ENCODE results near the gene KSR1. TPM values are rescaled to one million over a fixed set of nuclear protein-coding genes. Genes with fewer than 3 reads are reported as not detected.
"Not testable (repeated sequence)": the region's sequence is repeated elsewhere in the genome, so short reads cannot be mapped to it uniquely, and the experiment has no call there.

Gene KSR1
- polyA plus RNA-seq, 1 donor from 2014 or later, result 9.2 TPM

DNA sequence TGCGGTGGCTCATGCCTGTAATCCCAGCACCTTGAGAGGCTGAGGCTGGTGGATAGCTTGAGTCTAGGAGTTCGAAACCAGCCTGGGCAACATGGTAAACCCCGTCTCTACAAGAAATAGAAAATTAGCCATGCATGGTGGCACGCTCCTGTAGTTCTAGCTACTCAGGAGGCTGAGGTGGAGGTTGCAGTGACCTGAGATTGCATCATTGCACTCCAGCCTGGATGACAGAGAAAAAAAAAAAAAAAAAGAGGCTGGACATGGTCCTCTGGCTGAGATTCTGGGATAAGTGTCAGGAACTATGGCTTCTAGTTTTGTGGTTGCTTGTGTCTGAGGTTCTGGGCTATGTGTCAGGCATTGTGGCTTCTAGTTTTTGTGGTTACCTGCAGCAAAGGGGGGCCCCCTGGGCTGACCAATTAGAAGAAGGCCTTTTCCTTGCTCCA is 7.0 kb downstream of the KSR1 start:
- Histone ChIP-seq H3K79me2 (replicated peaks; ENCODE audit: insufficient read depth, low read length) (peaks cover 26% of the 10 kb centered on the region), H3K9ac (ENCODE audit: low read length) (no peak overlapping the region), H3F3A (ENCODE audit: insufficient read depth, low read length, poor library complexity, severe bottlenecking) (no peaks in the 10 kb centered on the region), H3K9me3 (ENCODE audit: low read length) (no peaks in the 10 kb centered on the region), H3K4me2 (ENCODE audit: low read length) (no peak overlapping the region), H3K27me3 (ENCODE audit: insufficient read depth, low read depth, low read length) (no peaks in the 10 kb centered on the region), H3K4me3 (ENCODE audit: low read length) (no peak overlapping the region), H4K20me1 (ENCODE audit: insufficient read depth) (no peaks in the 10 kb centered on the region), H3K9me2 (ENCODE audit: insufficient read depth, low read length) (no peaks in the 10 kb centered on the region), H3K36me3 (ENCODE audit: insufficient read depth, low read length) (no peaks in the 10 kb centered on the region), H2AFZ (ENCODE audit: low read depth, low read length) (no peak overlapping the region), H3K27ac (ENCODE audit: low read length) (no peak overlapping the region)
- TF ChIP-seq EP300 (conservative IDR thresholded peaks at IDR 0.05; ENCODE audit: poor library complexity, severe bottlenecking), result no peak
- TF ChIP-seq POLR2AphosphoS5 (IDR thresholded peaks at IDR 0.05), result no peak
- TF ChIP-seq MXI1 (conservative IDR thresholded peaks at IDR 0.05; ENCODE audit: poor library complexity, severe bottlenecking), result no peak
- TF ChIP-seq EZH2 (IDR thresholded peaks at IDR 0.05; ENCODE audit: borderline replicate concordance, insufficient read depth, low read length, poor library complexity, severe bottlenecking), result no peak
- TF ChIP-seq, protein P1, sequence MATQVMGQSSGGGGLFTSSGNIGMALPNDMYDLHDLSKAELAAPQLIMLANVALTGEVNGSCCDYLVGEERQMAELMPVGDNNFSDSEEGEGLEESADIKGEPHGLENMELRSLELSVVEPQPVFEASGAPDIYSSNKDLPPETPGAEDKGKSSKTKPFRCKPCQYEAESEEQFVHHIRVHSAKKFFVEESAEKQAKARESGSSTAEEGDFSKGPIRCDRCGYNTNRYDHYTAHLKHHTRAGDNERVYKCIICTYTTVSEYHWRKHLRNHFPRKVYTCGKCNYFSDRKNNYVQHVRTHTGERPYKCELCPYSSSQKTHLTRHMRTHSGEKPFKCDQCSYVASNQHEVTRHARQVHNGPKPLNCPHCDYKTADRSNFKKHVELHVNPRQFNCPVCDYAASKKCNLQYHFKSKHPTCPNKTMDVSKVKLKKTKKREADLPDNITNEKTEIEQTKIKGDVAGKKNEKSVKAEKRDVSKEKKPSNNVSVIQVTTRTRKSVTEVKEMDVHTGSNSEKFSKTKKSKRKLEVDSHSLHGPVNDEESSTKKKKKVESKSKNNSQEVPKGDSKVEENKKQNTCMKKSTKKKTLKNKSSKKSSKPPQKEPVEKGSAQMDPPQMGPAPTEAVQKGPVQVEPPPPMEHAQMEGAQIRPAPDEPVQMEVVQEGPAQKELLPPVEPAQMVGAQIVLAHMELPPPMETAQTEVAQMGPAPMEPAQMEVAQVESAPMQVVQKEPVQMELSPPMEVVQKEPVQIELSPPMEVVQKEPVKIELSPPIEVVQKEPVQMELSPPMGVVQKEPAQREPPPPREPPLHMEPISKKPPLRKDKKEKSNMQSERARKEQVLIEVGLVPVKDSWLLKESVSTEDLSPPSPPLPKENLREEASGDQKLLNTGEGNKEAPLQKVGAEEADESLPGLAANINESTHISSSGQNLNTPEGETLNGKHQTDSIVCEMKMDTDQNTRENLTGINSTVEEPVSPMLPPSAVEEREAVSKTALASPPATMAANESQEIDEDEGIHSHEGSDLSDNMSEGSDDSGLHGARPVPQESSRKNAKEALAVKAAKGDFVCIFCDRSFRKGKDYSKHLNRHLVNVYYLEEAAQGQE (IDR thresholded peaks at IDR 0.05; ENCODE audit: borderline replicate concordance), result no peak
- TF ChIP-seq SMC3 (conservative IDR thresholded peaks at IDR 0.05; ENCODE audit: poor library complexity), result no peak
- no peak for TF ChIP-seq RAD21 (conservative IDR thresholded peaks at IDR 0.05)
- TF ChIP-seq, protein P2, sequence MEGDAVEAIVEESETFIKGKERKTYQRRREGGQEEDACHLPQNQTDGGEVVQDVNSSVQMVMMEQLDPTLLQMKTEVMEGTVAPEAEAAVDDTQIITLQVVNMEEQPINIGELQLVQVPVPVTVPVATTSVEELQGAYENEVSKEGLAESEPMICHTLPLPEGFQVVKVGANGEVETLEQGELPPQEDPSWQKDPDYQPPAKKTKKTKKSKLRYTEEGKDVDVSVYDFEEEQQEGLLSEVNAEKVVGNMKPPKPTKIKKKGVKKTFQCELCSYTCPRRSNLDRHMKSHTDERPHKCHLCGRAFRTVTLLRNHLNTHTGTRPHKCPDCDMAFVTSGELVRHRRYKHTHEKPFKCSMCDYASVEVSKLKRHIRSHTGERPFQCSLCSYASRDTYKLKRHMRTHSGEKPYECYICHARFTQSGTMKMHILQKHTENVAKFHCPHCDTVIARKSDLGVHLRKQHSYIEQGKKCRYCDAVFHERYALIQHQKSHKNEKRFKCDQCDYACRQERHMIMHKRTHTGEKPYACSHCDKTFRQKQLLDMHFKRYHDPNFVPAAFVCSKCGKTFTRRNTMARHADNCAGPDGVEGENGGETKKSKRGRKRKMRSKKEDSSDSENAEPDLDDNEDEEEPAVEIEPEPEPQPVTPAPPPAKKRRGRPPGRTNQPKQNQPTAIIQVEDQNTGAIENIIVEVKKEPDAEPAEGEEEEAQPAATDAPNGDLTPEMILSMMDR (IDR thresholded peaks at IDR 0.05; ENCODE audit: poor library complexity, severe bottlenecking), result no peak
- no peak for TF ChIP-seq TAF1 (IDR thresholded peaks at IDR 0.05; ENCODE audit: low read depth)

DNA sequence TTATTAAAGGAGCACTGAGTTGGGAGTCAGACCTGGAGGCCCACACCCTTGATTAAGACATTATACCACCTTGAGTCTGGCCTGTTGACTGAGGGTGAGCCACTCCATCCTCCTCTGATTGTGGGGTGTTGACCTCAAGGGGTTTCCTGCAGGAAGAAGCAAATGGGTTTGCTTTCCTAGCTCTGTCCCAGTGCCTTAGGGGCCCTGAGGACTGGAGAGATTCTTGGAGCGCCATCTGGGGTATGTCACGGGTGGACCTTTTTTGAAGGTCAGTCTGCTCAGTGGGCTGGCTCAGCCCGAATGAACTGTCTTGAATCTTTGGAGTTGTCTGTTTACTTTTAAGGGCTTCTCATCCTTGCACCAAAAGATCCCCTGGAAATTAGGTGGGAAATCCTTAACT is 7.8 kb downstream of the KSR1 start:
- H3K9me2 ChIP-seq (ENCODE audit: insufficient read depth, low read length); H4K20me1 ChIP-seq (ENCODE audit: insufficient read depth); H3K4me3 ChIP-seq (ENCODE audit: low read length); H3K9ac ChIP-seq (ENCODE audit: low read length); H3K9me3 ChIP-seq (ENCODE audit: low read length); H3K27me3 ChIP-seq (ENCODE audit: insufficient read depth, low read depth, low read length); H3F3A ChIP-seq (ENCODE audit: insufficient read depth, low read length, poor library complexity, severe bottlenecking); H3K36me3 ChIP-seq (ENCODE audit: insufficient read depth, low read length); H3K27ac ChIP-seq (ENCODE audit: low read length); H3K4me2 ChIP-seq (ENCODE audit: low read length); H2AFZ ChIP-seq (ENCODE audit: low read depth, low read length): not testable (repeated sequence)
- H3K79me2 ChIP-seq (replicated peaks; ENCODE audit: insufficient read depth, low read length), result peaks cover 21% of the 10 kb centered on the region

DNA sequence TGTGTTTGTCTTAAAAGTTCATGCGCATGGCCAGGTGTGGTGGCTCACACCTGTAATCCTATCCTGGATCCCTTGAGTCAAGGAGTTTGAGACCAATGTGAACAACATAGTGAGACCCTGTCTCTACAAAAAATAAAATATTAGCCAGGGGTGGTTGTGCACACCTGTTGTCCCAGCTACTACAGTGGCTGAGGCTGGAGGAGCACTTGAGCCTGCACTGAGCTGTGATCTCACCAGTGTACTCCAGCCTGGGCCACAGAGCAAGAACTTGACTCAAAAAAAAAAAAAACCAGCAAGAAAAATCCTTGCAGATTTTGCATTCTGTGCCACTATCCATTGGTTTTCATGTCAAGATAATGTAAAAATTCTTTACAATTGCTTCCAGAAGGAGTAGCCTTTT is 8.2 kb downstream of the KSR1 start:
- no peaks in the 10 kb centered on the region for H4K20me1 ChIP-seq (ENCODE audit: insufficient read depth)
- no peaks in the 10 kb centered on the region for H3F3A ChIP-seq (ENCODE audit: insufficient read depth, low read length, poor library complexity, severe bottlenecking)

More for the DNA sequence above, 8.2 kb downstream of the KSR1 start:
- no peak overlapping the region for H3K9ac ChIP-seq (ENCODE audit: low read length)
- no peak overlapping the region for H3K4me3 ChIP-seq (ENCODE audit: low read length)
- no peak overlapping the region for H3K4me2 ChIP-seq (ENCODE audit: low read length)
- no peaks in the 10 kb centered on the region for H3K27me3 ChIP-seq (ENCODE audit: insufficient read depth, low read depth, low read length)
- H3K36me3 ChIP-seq (ENCODE audit: insufficient read depth, low read length), result no peaks in the 10 kb centered on the region
- H3K9me2 ChIP-seq (ENCODE audit: insufficient read depth, low read length), result no peaks in the 10 kb centered on the region
- peaks cover 16% of the 10 kb centered on the region for H3K79me2 ChIP-seq (replicated peaks; ENCODE audit: insufficient read depth, low read length)
- H3K9me3 ChIP-seq (ENCODE audit: low read length), result no peaks in the 10 kb centered on the region
- H2AFZ ChIP-seq (ENCODE audit: low read depth, low read length), result no peak overlapping the region
- no peak overlapping the region for H3K27ac ChIP-seq (ENCODE audit: low read length)
- TF ChIP-seq TAF1 (IDR thresholded peaks at IDR 0.05; ENCODE audit: low read depth) (no peak), POLR2AphosphoS5 (IDR thresholded peaks at IDR 0.05) (no peak), RAD21 (conservative IDR thresholded peaks at IDR 0.05) (no peak), MXI1 (conservative IDR thresholded peaks at IDR 0.05; ENCODE audit: poor library complexity, severe bottlenecking) (no peak), EP300 (conservative IDR thresholded peaks at IDR 0.05; ENCODE audit: poor library complexity, severe bottlenecking) (no peak), SMC3 (conservative IDR thresholded peaks at IDR 0.05; ENCODE audit: poor library complexity) (no peak), EZH2 (IDR thresholded peaks at IDR 0.05; ENCODE audit: borderline replicate concordance, insufficient read depth, low read length, poor library complexity, severe bottlenecking) (no peak)
- TF ChIP-seq, protein P2 (IDR thresholded peaks at IDR 0.05; ENCODE audit: poor library complexity, severe bottlenecking), result no peak
- TF ChIP-seq, protein P1 (IDR thresholded peaks at IDR 0.05; ENCODE audit: borderline replicate concordance), result no peak
